IgD-negative memory B cell (primary cell): ENCODE results near the gene ITGB6. TPM values are rescaled to one million over a fixed set of nuclear protein-coding genes. Genes with fewer than 3 reads are reported as not detected.
"Not testable (repeated sequence)": the region's sequence is repeated elsewhere in the genome, so short reads cannot be mapped to it uniquely, and the experiment has no call there.

ENCODE experiments used
- H3K27ac Mint-ChIP-seq, 3 donors: one replicate each; pipeline ENCODE4 v1.8.0; 2020 to 2022; ENCODE audit warnings: mild to moderate bottlenecking in 3 of 3, mixed read lengths in 3 of 3, moderate library complexity in 1 of 3
- H3K27me3 Mint-ChIP-seq: one replicate; pipeline ENCODE4 v1.8.0; 2021; ENCODE audit warnings: mixed read lengths
- H3K36me3 Mint-ChIP-seq: one replicate; pipeline ENCODE4 v1.8.0; 2020; ENCODE audit warnings: mild to moderate bottlenecking, mixed read lengths
- H3K4me1 Mint-ChIP-seq, 3 donors: one replicate each; pipeline ENCODE4 v1.8.0; 2020 to 2022; ENCODE audit warnings: mixed read lengths in 3 of 3, mild to moderate bottlenecking in 1 of 3
- H3K4me3 Mint-ChIP-seq, 4 donors: one replicate each; pipeline ENCODE4 v1.8.0; 2020 to 2022; ENCODE audit warnings: mild to moderate bottlenecking in 4 of 4, mixed read lengths in 4 of 4, moderate library complexity in 3 of 4
- H3K9me3 Mint-ChIP-seq, 3 donors: one replicate each; pipeline ENCODE4 v1.8.0; 2020 to 2021; ENCODE audit warnings: mixed read lengths in 3 of 3, mild to moderate bottlenecking in 1 of 3
- polyA plus RNA-seq: library from polyadenylated mRNA; unstranded; fragments of 300-500 nt; fragmentation: Illumina TruSeq; gene quantifications from one replicate; pipeline ENCODE4 v1.2.3, GENCODE V29; 2021

Gene ITGB6
- polyA plus RNA-seq, 1 donor from 2014 or later: not detected

DNA sequence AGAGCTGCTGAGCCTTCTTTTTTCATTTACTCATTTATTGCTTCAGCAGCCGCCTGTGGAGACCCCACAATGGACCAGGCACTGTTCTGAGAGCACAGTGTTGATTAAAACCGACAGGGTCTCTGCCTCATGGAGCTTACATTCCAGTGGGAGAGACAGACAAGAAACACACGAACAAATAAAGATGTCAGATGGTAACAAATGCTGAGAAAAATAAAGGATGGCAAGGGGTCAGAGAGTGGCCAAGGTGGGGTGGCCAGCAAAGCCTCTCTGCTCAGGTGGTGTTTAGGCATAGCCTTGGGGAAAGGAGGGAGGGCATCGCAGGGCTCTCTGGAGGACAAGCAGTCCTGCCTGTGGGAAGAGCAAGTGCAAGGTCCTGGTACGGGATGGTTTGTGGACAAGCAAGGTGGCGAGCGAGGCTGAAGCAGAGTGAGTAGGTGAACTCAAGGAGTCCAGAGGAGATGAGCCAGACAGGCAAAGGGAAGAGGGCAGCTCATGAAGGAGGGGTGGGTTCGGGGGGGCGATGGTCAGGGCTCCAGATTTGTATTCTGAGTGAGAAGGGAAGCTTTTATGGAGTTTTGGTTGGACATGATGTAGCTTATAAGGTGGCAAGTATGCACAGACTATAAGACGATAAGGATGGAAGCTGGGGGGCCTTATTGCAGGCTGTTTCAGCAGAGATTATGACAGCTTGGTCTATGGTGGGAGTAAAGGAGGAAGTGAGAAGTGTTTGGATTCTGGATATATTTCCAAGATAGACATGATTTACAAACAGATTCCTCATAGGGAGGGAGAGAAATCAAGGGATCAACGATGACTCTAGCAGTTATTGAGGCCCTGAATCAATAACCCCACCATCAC lies 8.8 kb upstream of the ITGB6 start:
- peak overlapping the region in 1 of 3 donors; percentile 54 for H3K27ac Mint-ChIP-seq

DNA sequence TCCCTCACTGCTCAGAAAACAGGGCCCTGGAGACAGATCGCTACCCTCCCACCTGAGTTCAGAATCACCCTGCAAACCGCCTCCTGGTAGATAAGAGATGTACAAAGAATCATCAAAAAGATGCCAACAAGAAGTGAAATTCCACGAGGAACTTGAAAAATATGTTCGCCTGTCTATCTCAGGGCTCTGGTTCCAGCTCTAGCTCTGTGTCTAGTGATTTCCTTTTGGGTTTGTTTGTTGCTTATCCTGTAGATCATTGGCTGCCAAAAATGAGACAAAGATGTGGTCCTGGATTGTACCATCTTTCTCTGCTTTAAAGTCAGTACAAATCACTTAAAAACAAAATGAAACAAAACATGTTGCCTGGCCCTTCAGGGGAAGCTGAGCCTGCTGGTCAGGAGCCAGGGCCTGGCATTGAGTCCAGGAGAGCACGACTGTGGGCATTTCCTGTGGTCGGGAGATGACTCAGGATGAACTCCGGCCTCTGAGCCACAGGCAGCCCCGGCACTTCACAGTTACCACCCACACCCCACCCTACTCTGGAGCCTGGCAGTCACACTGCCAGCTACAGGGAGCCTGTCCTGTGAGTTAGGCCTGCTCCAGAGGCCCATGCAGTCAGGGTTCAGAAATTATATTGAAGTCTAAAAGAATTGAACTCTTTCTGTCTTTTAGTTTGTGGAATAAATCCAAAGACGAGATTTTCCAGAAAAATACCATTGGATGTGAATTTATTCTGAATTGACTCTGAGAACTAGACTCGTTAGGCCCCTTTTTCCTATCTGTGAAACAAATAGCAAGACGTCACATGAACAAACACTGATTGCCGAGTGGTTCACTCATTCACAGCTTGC lies 8.0 kb upstream of the ITGB6 start:
- peak overlapping the region in 2 of 4 donors; percentile 7 to 29 for H3K4me3 Mint-ChIP-seq
- H3K9me3 Mint-ChIP-seq: peaks cover 0 to 4% (median 0%) of the 10 kb centered on the region in 3 donors
- peaks cover 2% of the 10 kb centered on the region for H3K36me3 Mint-ChIP-seq
- peak overlapping the region in 1 of 3 donors; percentile 54 for H3K27ac Mint-ChIP-seq
- peaks cover 14 to 18% (median 15%) of the 10 kb centered on the region in 3 donors for H3K4me1 Mint-ChIP-seq
- H3K27me3 Mint-ChIP-seq: no peaks in the 10 kb centered on the region

More for the DNA sequence above, 8.8 kb upstream of the ITGB6 start:
- peaks cover 2% of the 10 kb centered on the region for H3K27me3 Mint-ChIP-seq
- H3K4me1 Mint-ChIP-seq: peaks cover 14 to 18% (median 15%) of the 10 kb centered on the region in 3 donors
- peaks cover 0 to 4% (median 0%) of the 10 kb centered on the region in 3 donors for H3K9me3 Mint-ChIP-seq
- H3K36me3 Mint-ChIP-seq: peaks cover 2% of the 10 kb centered on the region
- H3K4me3 Mint-ChIP-seq: no peak overlapping the region

DNA sequence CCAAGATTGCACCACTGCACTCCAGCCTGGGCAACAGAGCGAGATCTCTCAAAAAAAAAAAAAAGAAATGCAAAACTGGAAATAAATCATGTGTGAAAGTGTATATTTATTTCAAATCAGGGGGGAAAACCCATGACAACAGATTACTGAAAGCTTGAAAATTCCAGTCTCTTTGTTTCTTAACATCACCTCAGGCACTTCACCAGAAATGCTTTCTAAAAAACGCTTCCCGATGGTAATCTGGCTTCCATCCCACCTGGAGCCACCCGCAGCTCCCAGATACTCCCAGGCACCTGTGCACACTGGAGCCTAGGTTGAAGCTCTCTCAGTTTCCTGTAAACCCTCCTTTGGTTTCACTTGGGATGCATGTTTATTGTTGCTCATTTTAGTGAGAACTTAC lies 7.2 kb upstream of the ITGB6 start:
- Mint-ChIP-seq H3K27ac (no peak overlapping the region), H3K9me3 (peaks cover 0 to 4% (median 0%) of the 10 kb centered on the region in 3 donors), H3K36me3 (peaks cover 2% of the 10 kb centered on the region), H3K27me3 (no peaks in the 10 kb centered on the region), H3K4me1 (peaks cover 14 to 18% (median 17%) of the 10 kb centered on the region in 3 donors), H3K4me3 (peak overlapping the region in 1 of 4 donors; percentile 84)

DNA sequence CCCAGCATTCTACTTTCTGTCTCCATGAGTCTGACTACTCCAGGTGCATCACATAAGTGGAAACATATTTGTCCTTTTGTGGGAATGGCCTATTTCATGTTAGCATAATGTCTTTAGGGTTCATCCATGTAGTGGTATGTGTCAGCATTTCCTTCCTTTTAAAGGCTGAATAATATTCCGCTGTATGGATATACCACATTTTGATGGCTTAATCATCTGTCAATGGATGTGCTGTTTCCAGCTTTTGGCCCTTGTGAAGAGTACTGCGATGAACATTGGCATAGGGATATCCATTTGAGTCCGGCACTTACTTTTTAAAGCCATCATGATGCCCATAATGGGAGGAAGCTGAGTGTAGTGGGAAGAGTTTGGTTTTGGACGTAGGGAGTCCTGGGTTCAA lies 6.4 kb upstream of the ITGB6 start:
- H3K4me3 Mint-ChIP-seq: no peak overlapping the region
- H3K36me3 Mint-ChIP-seq: peaks cover 2% of the 10 kb centered on the region
- H3K9me3 Mint-ChIP-seq: peaks cover 0 to 4% (median 0%) of the 10 kb centered on the region in 3 donors
- H3K4me1 Mint-ChIP-seq: peaks cover 14 to 19% (median 18%) of the 10 kb centered on the region in 3 donors
- no peak overlapping the region for H3K27ac Mint-ChIP-seq
- H3K27me3 Mint-ChIP-seq: no peaks in the 10 kb centered on the region

DNA sequence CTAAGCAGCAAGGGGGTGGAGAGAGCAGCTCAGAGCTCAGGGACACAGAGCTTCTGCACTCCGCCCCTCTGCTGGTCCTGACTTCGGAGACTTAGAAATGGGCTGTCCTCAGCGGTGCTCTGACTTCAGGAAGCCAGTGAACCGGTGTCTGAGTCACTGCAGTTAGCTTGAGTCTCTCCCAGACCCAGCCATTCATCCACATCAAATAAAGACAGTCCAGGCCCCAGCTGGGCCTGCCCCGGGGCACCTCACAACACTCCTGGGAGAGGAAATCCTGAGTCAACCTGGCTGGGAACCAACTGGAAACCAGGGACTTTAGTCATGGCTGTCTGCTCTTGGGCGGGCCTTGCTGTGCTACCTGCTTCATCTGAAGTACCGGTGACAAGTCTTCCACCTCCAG lies 5.4 kb upstream of the ITGB6 start:
- no peak overlapping the region for H3K27ac Mint-ChIP-seq
- H3K4me1 Mint-ChIP-seq: peaks cover 9 to 16% (median 15%) of the 10 kb centered on the region in 3 donors
- H3K36me3 Mint-ChIP-seq: peaks cover 2% of the 10 kb centered on the region
- H3K4me3 Mint-ChIP-seq: no peak overlapping the region
- no peaks in the 10 kb centered on the region for H3K27me3 Mint-ChIP-seq
- peaks cover 0 to 4% (median 0%) of the 10 kb centered on the region in 3 donors for H3K9me3 Mint-ChIP-seq

DNA sequence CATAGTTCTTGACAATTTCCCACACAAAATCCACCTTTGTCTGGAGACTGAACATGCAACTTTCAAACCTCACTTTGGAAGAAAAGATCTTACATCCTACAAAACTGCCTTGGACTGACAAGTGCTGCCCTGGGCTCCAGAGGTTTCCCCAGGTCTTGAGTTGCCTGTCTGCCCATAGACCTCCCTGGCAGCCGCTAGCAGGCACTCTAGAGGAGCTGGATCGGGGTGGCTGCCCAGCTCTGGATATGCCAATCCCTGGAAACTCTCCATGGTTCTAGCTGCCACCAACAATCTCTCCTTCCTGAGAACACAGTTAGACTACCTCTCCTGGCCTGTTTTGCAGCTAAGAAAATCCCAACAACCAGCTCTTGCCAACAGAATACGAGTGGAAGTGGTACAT lies 3.4 kb upstream of the ITGB6 start:
- no peaks in the 10 kb centered on the region for H3K27me3 Mint-ChIP-seq
- H3K4me1 Mint-ChIP-seq: peaks cover 5 to 12% (median 9%) of the 10 kb centered on the region in 3 donors
- no peak overlapping the region for H3K4me3 Mint-ChIP-seq
- H3K36me3 Mint-ChIP-seq: no peaks in the 10 kb centered on the region
- H3K27ac Mint-ChIP-seq: no peak overlapping the region
- peaks cover 0 to 4% (median 0%) of the 10 kb centered on the region in 3 donors for H3K9me3 Mint-ChIP-seq

DNA sequence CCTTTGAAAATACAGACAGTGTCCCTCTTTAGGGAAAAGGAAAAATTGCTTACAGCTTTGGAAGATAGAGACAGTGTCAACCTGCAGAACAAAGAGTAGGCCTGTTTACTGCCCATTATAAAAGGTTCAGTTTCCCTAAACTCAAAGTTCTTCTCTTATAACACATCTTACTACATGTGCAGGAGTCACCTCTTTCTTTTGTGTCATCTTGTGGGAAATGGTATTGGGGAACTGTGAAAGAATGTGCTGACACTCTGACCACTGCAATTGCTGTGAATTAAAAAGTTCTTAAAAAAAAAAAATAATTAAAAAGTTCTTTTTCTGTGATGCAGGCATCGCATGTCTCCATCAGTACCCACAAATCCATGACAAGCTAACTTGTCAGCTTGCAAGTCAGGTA lies 2.9 kb upstream of the ITGB6 start:
- Mint-ChIP-seq H3K4me3 (no peak overlapping the region), H3K36me3 (no peaks in the 10 kb centered on the region), H3K4me1 (peaks cover 3 to 10% (median 8%) of the 10 kb centered on the region in 3 donors), H3K27me3 (no peaks in the 10 kb centered on the region), H3K27ac (no peak overlapping the region), H3K9me3 (peaks cover 0 to 4% (median 0%) of the 10 kb centered on the region in 3 donors)

DNA sequence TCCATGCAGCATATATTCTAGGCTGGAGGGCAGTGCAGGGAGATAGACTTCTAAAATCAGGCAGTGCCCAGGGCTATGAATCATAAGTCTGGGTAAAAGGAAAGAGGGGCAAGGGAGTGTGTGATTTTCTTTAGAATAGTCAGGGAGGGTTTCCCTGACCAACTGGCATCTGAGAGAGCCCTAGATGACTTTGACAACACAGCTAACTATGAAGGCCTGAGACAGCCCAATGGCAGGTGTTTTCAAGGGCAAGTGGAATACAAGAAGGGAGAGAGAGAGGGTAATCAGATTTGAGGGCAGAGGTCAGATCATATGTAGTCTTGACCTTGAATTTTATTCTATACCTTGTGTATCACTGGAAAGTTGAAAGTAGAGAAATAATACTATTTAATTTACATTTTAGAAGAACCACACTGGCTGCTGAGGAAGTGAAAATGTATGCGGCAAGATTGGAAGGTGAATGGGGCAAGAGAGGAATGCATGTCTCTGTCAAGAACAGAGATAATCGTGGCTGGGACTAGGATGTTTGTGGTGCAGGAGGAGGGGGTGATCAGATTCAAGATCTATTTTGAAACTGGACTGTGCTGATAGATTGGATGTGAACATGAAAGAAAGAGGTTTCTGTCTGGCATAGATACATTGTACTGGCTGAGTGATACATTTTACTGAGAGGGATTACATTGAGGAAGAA lies 1.9 kb upstream of the ITGB6 start:
- H3K4me1 Mint-ChIP-seq: peaks cover 0 to 3% (median 0%) of the 10 kb centered on the region in 3 donors
- no peaks in the 10 kb centered on the region for H3K27me3 Mint-ChIP-seq
- peaks cover 0 to 4% (median 0%) of the 10 kb centered on the region in 3 donors for H3K9me3 Mint-ChIP-seq
- H3K36me3 Mint-ChIP-seq: no peaks in the 10 kb centered on the region
- no peak overlapping the region for H3K4me3 Mint-ChIP-seq
- peak overlapping the region in 1 of 3 donors; percentile 0 for H3K27ac Mint-ChIP-seq

DNA sequence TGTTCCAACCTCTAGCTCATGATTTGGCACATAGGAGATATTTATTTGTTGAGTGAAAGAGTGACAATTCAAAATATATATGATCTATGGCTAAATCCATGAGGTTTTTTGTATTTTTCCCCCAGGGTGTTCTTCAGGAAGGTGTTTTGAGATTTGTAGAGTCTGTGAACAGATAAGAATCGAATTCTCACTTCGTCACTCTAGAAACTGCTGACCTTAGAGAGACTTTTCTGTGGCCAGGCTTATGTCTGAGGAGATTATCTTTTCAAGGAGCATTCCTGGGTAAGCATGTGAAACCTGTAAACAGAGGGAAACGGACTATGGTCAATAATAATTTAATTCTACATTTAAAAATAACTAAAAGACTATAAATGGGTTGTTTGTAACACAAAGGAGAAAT lies 849 bp upstream of the ITGB6 start:
- Mint-ChIP-seq H3K36me3 (no peaks in the 10 kb centered on the region), H3K9me3 (no peaks in the 10 kb centered on the region), H3K4me3 (no peak overlapping the region), H3K4me1 (peaks cover 0 to 3% (median 0%) of the 10 kb centered on the region in 3 donors), H3K27me3 (no peaks in the 10 kb centered on the region), H3K27ac (no peak overlapping the region)

DNA sequence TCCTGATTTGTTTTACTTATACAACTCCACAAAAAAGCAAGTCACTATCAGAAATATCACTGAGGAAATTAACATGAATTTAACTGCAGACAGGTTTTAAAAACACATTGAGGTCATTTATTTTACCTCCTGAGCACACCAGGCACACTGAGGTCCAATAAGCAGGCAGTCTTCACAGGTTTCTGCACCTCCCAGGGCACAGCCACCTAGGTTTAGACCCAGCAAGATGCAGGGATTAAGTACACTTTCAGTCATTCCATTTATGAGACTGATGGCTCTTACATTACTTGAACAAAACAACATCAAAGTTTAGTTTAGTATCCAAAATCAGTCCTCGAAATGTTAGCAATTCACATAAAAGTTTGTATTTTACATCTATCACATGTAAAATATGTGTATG lies 1.0 kb downstream of the ITGB6 start:
- Mint-ChIP-seq H3K36me3 (no peaks in the 10 kb centered on the region), H3K4me3 (no peak overlapping the region), H3K4me1 (peaks cover 0 to 3% (median 0%) of the 10 kb centered on the region in 3 donors), H3K9me3 (no peaks in the 10 kb centered on the region), H3K27ac (no peak overlapping the region), H3K27me3 (no peaks in the 10 kb centered on the region)

DNA sequence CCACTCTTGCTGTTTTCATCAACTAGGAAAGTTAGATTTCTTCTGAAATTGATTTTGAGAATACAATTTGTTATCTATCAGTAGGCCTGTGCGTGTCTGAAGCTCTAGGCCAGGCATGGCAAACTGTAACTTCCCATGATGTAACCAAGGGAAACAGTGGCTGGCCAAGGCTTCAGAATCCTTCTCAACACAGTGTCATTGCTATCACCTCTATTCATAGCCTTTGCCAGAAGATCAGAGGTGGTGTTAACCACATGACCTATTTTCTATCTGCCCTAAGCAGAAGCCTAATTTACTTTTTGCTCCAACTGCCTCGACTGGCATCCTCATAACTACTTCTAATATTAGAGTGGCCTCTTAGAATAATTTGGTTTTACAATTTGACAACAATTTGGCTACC lies 2.5 kb downstream of the ITGB6 start:
- Mint-ChIP-seq H3K9me3 (no peaks in the 10 kb centered on the region), H3K4me1 (peaks cover 0 to 3% (median 0%) of the 10 kb centered on the region in 3 donors), H3K27ac (no peak overlapping the region), H3K27me3 (no peaks in the 10 kb centered on the region), H3K36me3 (no peaks in the 10 kb centered on the region), H3K4me3 (no peak overlapping the region)

DNA sequence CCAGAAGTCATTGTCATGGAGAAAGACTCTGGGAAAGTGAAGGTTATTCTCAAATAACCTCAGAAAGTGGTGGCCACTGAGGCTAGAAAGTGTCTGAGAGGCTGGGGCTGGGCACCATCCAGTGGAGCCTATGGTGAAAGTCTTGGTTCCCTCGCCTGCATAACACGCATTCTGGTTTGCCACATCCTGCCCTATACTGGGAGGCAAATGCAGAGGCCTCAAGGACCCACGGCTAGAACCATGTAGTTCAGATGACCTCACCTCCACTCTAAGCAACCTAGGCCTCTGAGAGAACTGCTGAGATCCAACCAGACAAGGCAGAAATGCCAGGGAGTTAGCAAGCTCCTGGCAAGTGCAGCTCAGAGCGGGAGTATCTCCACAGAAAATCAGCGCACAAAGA lies 5.1 kb downstream of the ITGB6 start:
- Mint-ChIP-seq H3K36me3 (no peaks in the 10 kb centered on the region), H3K27me3 (no peaks in the 10 kb centered on the region), H3K27ac (no peak overlapping the region), H3K4me3 (no peak overlapping the region), H3K4me1 (no peaks in the 10 kb centered on the region), H3K9me3 (no peaks in the 10 kb centered on the region)

DNA sequence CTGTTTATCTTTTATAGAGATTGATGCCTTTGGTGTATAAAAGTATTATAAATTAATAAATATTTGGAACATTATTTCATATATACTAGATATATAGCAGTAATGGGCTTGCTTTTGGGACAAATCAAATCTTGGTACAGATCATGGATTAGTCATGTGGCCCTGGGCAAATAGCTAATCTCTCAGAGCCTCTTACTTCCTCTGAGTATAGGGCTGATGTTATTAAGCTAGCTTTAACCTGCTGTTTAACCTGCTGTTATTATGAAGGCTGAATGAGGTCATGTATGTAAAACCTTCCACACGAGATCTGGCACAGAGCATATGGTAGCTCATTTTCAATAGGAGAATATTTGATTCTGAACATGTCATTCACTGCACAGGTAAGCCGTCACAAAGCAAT lies 5.7 kb downstream of the ITGB6 start:
- Mint-ChIP-seq H3K27ac (no peak overlapping the region), H3K27me3 (no peaks in the 10 kb centered on the region), H3K4me3 (no peak overlapping the region), H3K4me1 (no peaks in the 10 kb centered on the region), H3K36me3 (no peaks in the 10 kb centered on the region), H3K9me3 (no peaks in the 10 kb centered on the region)

DNA sequence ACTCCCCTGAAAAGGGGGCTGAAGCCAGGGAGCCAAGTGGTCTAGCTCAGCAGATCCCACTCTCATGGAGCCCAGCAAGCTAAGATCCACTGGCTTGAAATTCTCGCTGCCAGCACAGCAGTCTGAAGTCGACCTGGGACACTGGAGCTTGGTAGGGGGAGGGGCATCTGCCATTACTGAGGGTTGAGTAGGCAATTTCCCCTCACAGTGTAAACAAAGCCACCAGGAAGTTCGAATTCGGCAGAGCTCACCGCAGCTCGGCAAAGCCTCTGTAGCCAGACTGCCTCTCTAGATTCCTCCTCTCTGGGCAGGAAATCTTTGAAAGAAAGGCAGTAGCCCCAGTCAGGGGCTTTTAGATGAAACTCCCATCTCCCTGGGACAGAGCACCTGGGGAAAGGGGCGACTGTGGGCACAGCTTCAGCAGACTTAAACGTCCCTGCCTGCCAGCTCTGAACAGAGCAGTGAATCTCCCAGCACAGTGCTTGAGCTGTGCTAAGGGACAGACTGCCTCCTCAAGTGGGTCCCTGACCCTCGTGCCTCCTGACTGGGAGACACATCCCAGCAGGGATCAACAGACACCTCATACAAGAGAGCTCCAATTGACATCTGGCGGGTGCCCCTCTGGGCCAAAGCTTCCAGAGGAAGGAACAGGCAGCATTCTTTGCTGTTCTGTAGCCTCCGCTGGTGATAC lies 18.8 kb downstream of the ITGB6 start:
- peaks cover 1 to 12% (median 4%) of the 10 kb centered on the region in 3 donors for H3K9me3 Mint-ChIP-seq
- H3K36me3 Mint-ChIP-seq, H3K27ac Mint-ChIP-seq, H3K27me3 Mint-ChIP-seq, H3K4me1 Mint-ChIP-seq, H3K4me3 Mint-ChIP-seq: not testable (repeated sequence)
